HG03457 (cell line): ENCODE data around the gene SKA3.
"Not testable (repeated sequence)": the region's sequence is repeated elsewhere in the genome, so short reads cannot be mapped to it uniquely, and the experiment has no call there.

ENCODE experiments used
- ATAC-seq: cut with Tn5 transposase; IDR thresholded peaks from one replicate; pipeline ENCODE4 v1.9.1; 2021; ENCODE audit warnings: moderate number of reproducible peaks; ENCODE audit not compliant: unreplicated experiment

Gene SKA3

GRCh38 chr13:21176215-21176981 is at the start of gene SKA3, which contains the start of gene MRPL57:
Gene SKA3, minus strand, starts transcription at chr13:21176552. Its CDS starts 75 bp downstream, at chr13:21176477.
Gene MRPL57, plus strand, starts transcription at chr13:21176658. Its CDS starts 259 bp downstream, at chr13:21176917.
- ATAC-seq: peak; percentile 90

GRCh38 chr13:21225082-21225481 is 48.7 kb upstream of the SKA3 start:
- ATAC-seq: no peak

- ATAC-seq: no peak
Observed at GRCh38 chr13:21221268-21221667, 44.9 kb upstream of the SKA3 start.

GRCh38 chr13:21219716-21220115 is 43.4 kb upstream of the SKA3 start:
- ATAC-seq: not testable (repeated sequence)

GRCh38 chr13:21219036-21219381 is 42.7 kb upstream of the SKA3 start:
- ATAC-seq: peak; percentile 49

GRCh38 chr13:21218351-21219035 is 42.1 kb upstream of the SKA3 start:
- ATAC-seq: peak; percentile 81

GRCh38 chr13:21216332-21216731 is 40.0 kb upstream of the SKA3 start:
- no peak for ATAC-seq

GRCh38 chr13:21215419-21215818 is 39.1 kb upstream of the SKA3 start:
- ATAC-seq: not testable (repeated sequence)

- ATAC-seq: no peak
Observed at GRCh38 chr13:21212138-21212775, 35.9 kb upstream of the SKA3 start.

GRCh38 chr13:21208652-21209154 is 32.4 kb upstream of the SKA3 start:
- no peak for ATAC-seq

- ATAC-seq: no peak
Observed at GRCh38 chr13:21202767-21203531, 26.6 kb upstream of the SKA3 start.

- ATAC-seq: not testable (repeated sequence)
Observed at GRCh38 chr13:21201456-21202190, 25.3 kb upstream of the SKA3 start.

GRCh38 chr13:21198391-21198790 is 22.0 kb upstream of the SKA3 start:
- not testable (repeated sequence) for ATAC-seq

- ATAC-seq: not testable (repeated sequence)
Observed at GRCh38 chr13:21197606-21198225, 21.4 kb upstream of the SKA3 start.

GRCh38 chr13:21194756-21195155 is 18.4 kb upstream of the SKA3 start:
- not testable (repeated sequence) for ATAC-seq

- ATAC-seq: not testable (repeated sequence)
Observed at GRCh38 chr13:21186410-21186809, 10.1 kb upstream of the SKA3 start.

GRCh38 chr13:21181671-21182070 is 5.3 kb upstream of the SKA3 start:
- ATAC-seq: no peak

GRCh38 chr13:21176982-21177284 is 581 bp upstream of the SKA3 start:
- ATAC-seq: peak; percentile 7

GRCh38 chr13:21175656-21176214 is 617 bp downstream of the SKA3 start:
- no peak for ATAC-seq
